HEK293T (cell line): ENCODE measurements around the gene CDH13.

ENCODE experiments used
- CTCF ChIA-PET: fragments of 350-600 bp; formaldehyde crosslinking; extraction: SDS; loops from one replicate; lab custom pipeline; 2021; ENCODE audit warnings: antibody characterized with exemption, inconsistent platforms; lab: Yijun Ruan, JAX
- POLR2A ChIA-PET: fragments of 350-600 bp; formaldehyde crosslinking; extraction: SDS; loops from one replicate; lab custom pipeline; 2020; ENCODE audit warnings: antibody characterized with exemption, inconsistent platforms; lab: Yijun Ruan, JAX
- DNase-seq: peaks from one replicate; pipeline ENCODE4 v3.0.0; 2012; ENCODE audit warnings: mixed read lengths; ENCODE audit errors: extremely low spot score
- ARNT ChIP-seq: fragments of 450-650 bp; IDR thresholded peaks from 2 replicates; pipeline ENCODE4 v1.6.1; 2017; ENCODE audit warnings: mild to moderate bottlenecking
- BHLHE40 ChIP-seq: fragments of 450-650 bp; IDR thresholded peaks from 2 replicates; pipeline ENCODE4 v1.6.1; 2016; ENCODE audit warnings: mild to moderate bottlenecking, moderate library complexity, borderline replicate concordance
- CTBP1 ChIP-seq: fragments of 450-650 bp; IDR thresholded peaks from 2 replicates; pipeline ENCODE4 v1.6.1; 2016; ENCODE audit warnings: borderline replicate concordance
- ELF4 ChIP-seq: fragments of 450-650 bp; IDR thresholded peaks from 2 replicates; pipeline ENCODE4 v1.6.1; 2017; ENCODE audit warnings: antibody characterized with exemption
- FOXA1 ChIP-seq: fragments of 450-650 bp; IDR thresholded peaks from 2 replicates; pipeline ENCODE4 v1.6.1; 2016; ENCODE audit warnings: mild to moderate bottlenecking
- FOXK2 ChIP-seq: fragments of 450-650 bp; IDR thresholded peaks from 2 replicates; pipeline ENCODE4 v1.6.1; 2016; ENCODE audit warnings: mild to moderate bottlenecking
- FOXM1 ChIP-seq: fragments of 450-650 bp; IDR thresholded peaks from 2 replicates; pipeline ENCODE4 v1.6.1; 2017; ENCODE audit warnings: mild to moderate bottlenecking, borderline replicate concordance
- HDGF ChIP-seq: fragments of 450-650 bp; IDR thresholded peaks from 2 replicates; pipeline ENCODE4 v1.6.1; 2017; ENCODE audit warnings: antibody characterized with exemption, borderline replicate concordance
- L3MBTL2 ChIP-seq: fragments of 450-650 bp; conservative IDR thresholded peaks from 2 replicates; pipeline ENCODE4 v1.6.1; 2016; ENCODE audit warnings: mild to moderate bottlenecking
- LEF1 ChIP-seq: fragments of 450-650 bp; IDR thresholded peaks from 2 replicates; pipeline ENCODE4 v1.6.1; 2017; ENCODE audit warnings: mild to moderate bottlenecking, borderline replicate concordance
- NFRKB ChIP-seq: fragments of 450-650 bp; IDR thresholded peaks from 2 replicates; pipeline ENCODE4 v1.6.1; 2016; ENCODE audit warnings: mild to moderate bottlenecking, moderate library complexity
- PKNOX1 ChIP-seq: fragments of 450-650 bp; IDR thresholded peaks from 2 replicates; pipeline ENCODE4 v1.6.1; 2016
- SP1 ChIP-seq: fragments of 450-650 bp; IDR thresholded peaks from 2 replicates; pipeline ENCODE4 v1.6.1; 2017
- SUZ12 ChIP-seq: fragments of 450-650 bp; IDR thresholded peaks from 2 replicates; pipeline ENCODE4 v1.6.1; 2016; ENCODE audit warnings: mild to moderate bottlenecking
- TARDBP ChIP-seq: fragments of 450-650 bp; IDR thresholded peaks from 2 replicates; pipeline ENCODE4 v1.6.1; 2016
- ZNF384 ChIP-seq: fragments of 450-650 bp; IDR thresholded peaks from 2 replicates; pipeline ENCODE4 v1.6.1; 2016

The CDH13 gene

GRCh38 chr16:83737729-83738354 lies 1111.1 kb downstream of the CDH13 start:
- POLR2A ChIA-PET, result no interaction called here
- no peak for TF ChIP-seq FOXK2
- no peak for TF ChIP-seq L3MBTL2
- no peak for TF ChIP-seq TARDBP
- TF ChIP-seq CTBP1, result no peak
- TF ChIP-seq SP1, result no peak
- TF ChIP-seq ELF4, result no peak
- no peak for TF ChIP-seq ZNF384
- no peak for TF ChIP-seq FOXA1
- no peak for TF ChIP-seq ARNT
- no peak for TF ChIP-seq BHLHE40
- no peak for TF ChIP-seq LEF1
- no peak for TF ChIP-seq FOXM1
- no peak for TF ChIP-seq HDGF
- TF ChIP-seq SUZ12, result no peak
- TF ChIP-seq PKNOX1, result no peak
- no peak for TF ChIP-seq NFRKB
- DNase-seq, result no peak
- CTCF ChIA-PET, result no interaction called here

GRCh38 chr16:83738923-83739503 lies 1112.2 kb downstream of the CDH13 start:
- POLR2A ChIA-PET, result no interaction called here
- DNase-seq, result no peak
- no peak for TF ChIP-seq NFRKB
- no peak for TF ChIP-seq BHLHE40
- CTCF ChIA-PET, result no interaction called here

GRCh38 chr16:83742124-83742899 lies 1115.5 kb downstream of the CDH13 start:
- TF ChIP-seq LEF1 (no peak), TARDBP (no peak), L3MBTL2 (no peak), ARNT (no peak)
- no peak for DNase-seq
- POLR2A ChIA-PET, result no interaction called here
- CTCF ChIA-PET, result no interaction called here

GRCh38 chr16:83743241-83743640 lies 1116.5 kb downstream of the CDH13 start:
- DNase-seq, result no peak
- TF ChIP-seq NFRKB (no peak), SUZ12 (no peak), ZNF384 (no peak), LEF1 (no peak), FOXK2 (no peak), SP1 (no peak), TARDBP (no peak), ARNT (no peak), FOXM1 (no peak), CTBP1 (no peak), L3MBTL2 (no peak), HDGF (no peak), ELF4 (no peak), BHLHE40 (no peak), FOXA1 (no peak), PKNOX1 (no peak)
- CTCF ChIA-PET, result no interaction called here
- POLR2A ChIA-PET, result no interaction called here

- POLR2A ChIA-PET, result no interaction called here
- no peak for TF ChIP-seq LEF1
- TF ChIP-seq SUZ12, result no peak
- TF ChIP-seq TARDBP, result no peak
- CTCF ChIA-PET, result no interaction called here
- no peak for DNase-seq
Observed at GRCh38 chr16:83743720-83744119, 1117.0 kb downstream of the CDH13 start.

GRCh38 chr16:83744441-83744981 lies 1117.7 kb downstream of the CDH13 start:
- no peak for DNase-seq
- TF ChIP-seq CTBP1 (no peak), SP1 (no peak), ZNF384 (no peak), BHLHE40 (no peak), HDGF (no peak), SUZ12 (no peak), FOXA1 (no peak), LEF1 (no peak), ARNT (no peak)
- CTCF ChIA-PET, result no interaction called here
- POLR2A ChIA-PET, result no interaction called here
